Activated CD4-positive, alpha-beta T cell treated with anti-CD3 and anti-CD28 coated beads for 4 hours (primary cell): Measurements from ENCODE around the gene ZNF565.
A peak's percentile ranks its signal among the peaks of the same experiment; 100 is the strongest.
"Not testable (repeated sequence)": the region's sequence is repeated elsewhere in the genome, so short reads cannot be mapped to it uniquely, and the experiment has no call there.

Experiments
- DNase-seq, 2 donors: peaks; one replicate each; pipeline ENCODE4 v3.0.0-alpha.2; 2020

ZNF565 gene

DNA sequence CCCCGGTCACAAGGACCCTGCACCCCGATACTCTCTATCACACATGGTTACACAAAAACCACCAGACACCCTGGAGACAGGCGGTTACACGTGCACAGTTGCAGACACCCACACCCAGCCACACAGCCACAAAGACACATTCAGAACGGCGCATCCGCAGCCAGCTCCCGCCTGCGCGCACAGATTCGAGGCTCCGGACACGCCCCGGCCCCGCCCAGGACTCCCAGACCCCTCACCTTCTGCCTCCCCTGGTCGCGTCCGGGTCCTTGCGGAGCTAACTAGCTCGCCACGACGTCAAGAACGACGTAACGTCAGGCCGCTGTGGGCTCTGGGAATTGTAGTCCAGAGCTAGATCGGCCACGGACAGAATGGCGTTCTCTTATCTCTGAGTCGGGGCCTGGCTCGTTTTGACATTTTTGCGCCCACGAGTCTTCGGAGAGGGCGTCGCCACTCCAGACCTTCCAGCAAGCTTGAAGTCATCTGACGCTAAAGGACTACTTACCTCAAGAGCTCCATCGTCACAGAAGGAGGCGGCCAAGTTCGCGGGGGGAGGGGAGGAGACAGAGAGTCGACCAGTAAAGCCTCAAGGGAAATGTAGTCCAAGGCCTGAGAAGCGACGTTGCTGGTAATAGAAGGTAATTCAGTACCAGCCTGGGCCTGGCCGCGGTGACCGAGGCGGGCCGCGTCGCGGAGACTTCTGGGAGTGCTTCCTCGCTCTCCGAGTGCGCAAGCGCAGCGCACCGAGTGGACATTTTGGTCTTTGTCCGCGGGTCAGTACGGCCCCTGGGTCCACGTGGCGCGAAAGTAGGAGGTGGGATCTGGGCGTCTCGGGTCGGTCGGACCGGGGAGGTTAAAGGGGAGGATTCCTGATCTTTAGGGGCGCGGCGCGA lies at the start of gene ZNF565, which contains the start of gene ZNF146:
TSS of gene ZNF565 (minus strand) at position 280 of the 890 bp plus-strand sequence. CDS start 12,680 bp downstream, outside the sequence.
TSS of gene ZNF146 (plus strand) at position 721 of the 890 bp plus-strand sequence. CDS start 21,335 bp downstream, outside the sequence.
- peak; percentile 92 to 95 for DNase-seq

DNA sequence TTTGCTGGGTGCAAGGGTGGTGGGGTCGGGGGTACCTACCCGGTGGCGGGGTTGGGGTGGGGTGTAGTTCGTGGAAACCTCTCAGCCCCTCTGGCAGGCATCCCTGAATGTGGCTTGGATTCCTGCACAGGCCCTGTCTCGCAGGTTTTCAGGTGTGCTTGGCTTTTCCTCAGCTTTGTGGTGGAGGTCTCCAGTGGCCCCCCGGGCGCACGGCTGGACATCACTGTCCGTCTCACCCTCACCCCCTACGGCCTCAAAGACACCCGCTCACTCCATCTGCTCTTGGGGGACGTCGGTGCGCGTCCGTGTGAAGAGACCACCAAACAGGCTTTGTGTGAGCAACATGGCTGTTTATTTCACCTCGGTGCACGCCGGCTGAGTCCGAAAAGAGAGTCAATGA lies 44.7 kb upstream of the ZNF565 start:
- DNase-seq, result no peak

DNA sequence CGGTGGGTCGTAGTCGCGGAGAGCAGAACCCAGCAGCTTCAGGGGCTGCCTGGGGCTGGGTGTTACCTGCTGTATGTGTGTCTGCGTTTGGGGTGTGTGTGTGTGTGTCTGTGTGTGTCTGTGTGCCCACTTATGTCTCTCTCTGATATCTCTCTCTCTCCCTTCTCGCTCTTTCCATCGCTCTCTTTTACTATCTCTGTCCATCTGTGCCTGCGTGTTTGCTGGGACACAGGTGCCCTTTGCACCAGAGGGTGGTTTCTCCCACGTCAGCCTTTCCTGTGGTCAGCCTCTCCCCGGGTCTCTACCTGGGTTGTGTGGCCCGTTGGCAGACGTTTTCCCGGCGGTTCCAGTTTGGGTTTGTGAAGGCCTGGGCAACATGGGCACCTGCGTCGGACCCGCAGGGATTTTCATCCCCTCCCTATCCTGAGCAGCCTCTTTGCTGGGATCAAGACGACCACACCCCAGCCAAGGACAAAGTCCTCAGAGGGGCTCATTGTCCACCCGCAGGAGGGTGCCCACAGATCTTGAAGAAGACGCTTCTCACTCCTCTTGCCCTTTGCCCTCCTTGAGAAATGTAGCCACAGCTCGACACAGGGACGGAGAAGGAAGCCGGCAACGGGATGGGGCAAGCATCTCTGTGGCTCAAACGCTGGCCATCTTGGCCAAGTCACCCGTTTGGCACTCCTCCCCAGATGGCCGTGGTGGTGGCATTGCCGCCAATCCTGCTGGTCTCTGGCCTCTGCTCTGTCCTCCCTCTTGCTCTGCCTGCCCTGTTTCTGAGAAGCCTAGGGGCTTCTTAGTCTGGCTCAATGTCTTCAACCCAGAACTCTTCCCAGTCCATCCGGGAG lies 43.8 kb upstream of the ZNF565 start:
- no peak for DNase-seq

DNA sequence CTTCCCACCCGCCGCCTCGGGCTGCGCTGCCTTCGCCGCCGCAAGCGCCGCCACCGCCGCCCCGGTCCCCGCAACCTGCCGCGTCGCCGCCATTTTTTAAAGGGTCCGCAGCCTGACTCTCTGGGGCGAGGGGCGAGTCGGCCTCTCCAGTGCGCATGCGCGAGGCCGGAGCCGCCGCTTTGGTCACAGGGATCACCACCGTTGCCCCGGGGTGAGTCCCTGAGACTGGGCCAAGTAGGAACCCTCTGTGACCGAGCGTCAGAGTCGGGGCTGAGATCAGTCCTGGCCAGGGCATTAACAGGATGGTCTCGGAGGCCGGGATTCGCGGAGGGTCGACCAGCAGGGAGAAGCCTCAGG lies 43.0 kb upstream of the ZNF565 start:
- DNase-seq, result no peak

DNA sequence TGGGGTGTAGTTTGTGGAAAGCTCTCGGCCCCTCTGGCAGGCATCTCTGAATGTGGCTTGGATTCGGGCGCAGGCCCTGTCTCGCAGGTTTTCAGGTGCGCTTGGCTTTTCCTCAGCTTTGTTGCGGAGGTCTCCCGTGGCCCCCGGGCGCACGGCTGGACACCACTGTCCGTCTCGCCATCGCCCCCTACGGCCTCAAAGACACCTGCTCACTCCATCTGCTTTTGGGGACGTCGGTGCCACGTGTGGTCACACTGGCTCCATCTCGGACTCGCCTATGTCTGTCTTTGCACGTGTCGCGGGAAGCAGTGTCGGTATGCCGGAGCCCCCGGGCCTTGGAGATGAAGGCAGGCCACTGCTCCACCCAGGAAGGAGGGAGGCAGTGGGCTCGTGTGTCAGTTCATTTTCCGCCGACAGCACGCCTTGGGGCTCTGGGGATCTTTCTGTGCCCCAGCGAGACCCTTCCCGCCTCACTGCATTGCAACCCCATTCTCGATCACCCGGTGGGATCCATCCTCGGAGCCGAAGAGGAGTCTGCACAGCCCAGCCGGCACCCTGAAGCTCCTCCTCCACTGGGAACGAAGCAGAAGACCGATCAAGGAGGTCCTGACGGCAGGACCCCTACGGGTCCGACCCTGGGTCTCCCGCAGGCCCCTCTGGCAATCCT lies 42.5 kb upstream of the ZNF565 start:
- no peak for DNase-seq

DNA sequence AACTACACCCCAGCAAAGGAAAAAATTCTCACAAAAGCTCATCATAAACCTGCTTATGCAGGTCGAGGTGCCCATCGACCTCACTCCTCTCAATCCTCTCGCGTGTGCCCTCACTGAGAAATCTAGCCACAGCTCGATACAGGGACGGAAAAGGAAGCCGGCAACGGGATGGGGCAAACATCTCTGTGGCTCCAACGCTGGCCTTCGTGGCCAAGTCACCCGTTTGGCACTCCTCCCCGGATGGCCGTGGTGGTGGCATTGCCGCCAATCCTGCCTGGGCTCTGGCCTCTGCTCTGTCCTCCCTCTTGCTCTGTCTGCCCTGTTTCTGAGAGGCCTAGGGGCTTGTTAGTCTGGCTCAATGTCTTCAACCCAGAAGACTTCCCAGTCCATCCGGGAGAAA lies 41.6 kb upstream of the ZNF565 start:
- no peak for DNase-seq

DNA sequence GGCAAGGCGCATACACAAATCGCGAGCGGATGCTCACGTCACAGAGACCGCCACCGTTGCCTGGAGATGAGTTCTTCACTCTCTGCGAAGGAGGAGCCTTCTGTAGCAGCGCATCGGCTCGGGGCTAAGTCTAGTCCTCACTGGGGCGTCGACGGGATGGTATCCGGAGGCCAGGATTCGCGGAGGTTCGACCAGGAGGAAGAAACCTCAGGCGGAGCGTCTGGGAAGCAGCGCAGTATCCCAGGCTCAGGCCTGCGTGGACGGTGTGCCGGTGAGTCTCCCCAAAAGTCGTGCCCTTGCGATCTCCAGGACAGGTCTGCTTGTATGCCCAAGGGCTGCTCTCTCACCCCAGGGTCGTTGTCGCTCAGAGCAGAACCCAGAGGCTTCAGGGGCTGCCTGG lies 40.9 kb upstream of the ZNF565 start:
- no peak for DNase-seq

DNA sequence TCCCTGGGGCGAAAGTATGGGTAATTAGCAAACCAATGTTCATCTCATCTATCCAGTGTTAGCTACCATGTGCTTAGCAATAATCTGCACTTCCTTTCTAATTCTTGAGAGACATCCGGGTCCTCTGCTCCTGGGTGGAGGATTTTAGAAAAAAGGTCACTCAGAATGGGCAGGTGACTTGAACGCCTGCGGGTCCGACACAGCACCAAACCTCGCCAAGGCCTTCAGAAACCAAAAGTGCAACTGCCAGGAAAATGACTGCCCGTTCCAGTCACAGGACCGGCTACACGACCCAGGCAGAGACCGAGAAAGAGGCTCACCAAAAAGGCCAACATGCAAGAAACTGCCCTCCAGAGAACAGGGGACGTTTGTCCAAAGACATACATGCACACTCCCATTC lies 40.4 kb upstream of the ZNF565 start:
- no peak for DNase-seq

DNA sequence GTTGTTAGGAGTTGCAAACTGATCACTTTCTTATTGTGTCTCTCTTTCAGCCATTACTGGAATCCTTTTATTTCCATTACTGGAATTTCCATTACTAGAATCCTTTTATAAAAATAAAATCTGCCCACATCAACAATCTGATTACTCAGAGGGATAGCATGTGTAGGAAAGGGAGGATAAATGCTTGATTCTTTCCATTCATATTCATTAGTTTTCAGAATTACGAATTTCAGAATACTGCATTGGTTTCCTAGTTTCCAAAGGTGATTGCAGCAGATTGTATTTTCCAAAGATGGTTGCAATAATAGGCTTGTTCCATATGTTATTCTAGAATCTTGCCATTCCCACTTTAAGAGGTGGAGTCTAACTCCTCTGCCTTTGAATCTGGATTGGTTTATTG lies 37.6 kb upstream of the ZNF565 start:
- DNase-seq, result no peak

DNA sequence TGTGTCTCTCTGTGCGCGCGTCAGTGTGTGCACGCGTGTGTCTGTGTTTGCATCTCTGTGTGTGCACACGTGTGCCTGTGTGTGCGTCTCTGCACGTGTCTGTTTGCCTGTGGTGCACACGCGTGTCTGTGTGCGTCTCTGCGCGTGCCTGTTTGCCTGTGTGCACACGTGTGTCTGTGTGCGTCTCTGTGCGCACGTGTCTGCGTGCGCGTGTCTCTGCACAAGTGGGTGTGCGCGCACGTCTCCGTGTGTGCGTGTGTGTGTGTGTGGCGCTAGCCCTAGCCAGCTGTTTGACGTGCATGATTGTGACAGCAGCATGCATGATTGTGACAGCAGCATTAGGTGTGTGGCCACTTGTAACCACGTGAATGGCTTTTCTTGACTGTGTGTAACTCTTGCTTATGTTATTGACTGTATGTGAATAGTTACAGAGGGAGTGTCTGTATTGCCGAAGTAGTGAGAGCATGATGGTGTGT lies 31.6 kb upstream of the ZNF565 start:
- no peak for DNase-seq

DNA sequence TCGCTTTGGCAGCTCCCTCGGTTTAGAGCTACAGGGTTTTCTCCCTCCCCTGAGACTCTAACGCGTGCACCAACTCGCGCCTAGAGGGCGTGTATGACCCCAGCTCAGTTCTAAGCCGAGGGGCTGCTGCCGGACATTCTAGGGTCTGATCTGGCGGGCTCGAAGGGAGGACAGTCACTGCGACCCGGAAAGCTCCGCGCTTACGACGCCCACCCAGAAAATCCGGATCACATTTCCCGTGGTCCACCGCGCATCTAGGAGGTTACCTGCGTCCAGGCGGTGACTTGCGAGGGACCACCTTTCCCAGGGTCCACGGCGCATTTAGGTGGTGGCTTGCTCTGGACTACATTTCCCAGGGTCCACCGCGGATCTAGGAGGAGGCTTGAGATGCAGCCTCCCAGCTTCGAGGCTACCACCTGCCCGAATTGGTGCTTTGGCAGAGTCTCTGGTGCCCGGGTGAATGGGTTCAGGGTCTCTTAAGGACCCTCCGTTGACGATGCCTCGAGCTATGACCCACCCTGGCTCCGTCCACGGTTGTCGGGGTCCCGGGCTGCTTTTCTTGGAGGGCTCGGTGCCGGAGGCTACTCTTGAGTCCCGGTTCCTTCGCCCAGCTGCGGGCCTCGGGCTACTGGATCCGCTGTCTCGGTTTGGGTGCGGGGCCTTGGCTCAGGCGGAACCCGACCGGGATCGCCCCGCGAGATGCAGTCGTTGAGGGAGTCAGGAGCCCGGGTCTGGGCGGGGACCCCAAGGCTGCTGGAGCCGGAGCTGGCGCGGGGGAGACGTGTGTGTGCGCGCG lies 30.9 kb upstream of the ZNF565 start:
- DNase-seq, result no peak

DNA sequence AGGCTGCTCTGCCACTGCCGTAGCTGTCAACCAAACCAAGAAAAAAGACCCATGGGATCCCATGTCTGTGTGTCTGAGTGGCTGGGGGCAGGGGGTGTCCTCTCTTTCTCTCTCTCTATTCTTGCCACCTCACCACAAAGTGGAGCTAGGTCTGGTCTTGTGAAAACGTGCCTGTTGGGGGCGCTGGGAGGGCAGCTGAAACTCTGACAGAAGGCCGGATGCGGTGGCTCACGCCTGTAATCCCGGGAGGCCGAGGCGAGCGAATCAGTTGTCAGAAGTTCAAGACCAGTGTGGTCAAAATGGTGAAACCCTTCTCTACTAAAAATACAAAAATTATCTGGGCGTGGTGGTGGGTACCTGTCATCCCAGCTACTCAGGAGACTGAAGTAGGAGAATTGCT lies 29.6 kb upstream of the ZNF565 start:
- DNase-seq, result no peak

DNA sequence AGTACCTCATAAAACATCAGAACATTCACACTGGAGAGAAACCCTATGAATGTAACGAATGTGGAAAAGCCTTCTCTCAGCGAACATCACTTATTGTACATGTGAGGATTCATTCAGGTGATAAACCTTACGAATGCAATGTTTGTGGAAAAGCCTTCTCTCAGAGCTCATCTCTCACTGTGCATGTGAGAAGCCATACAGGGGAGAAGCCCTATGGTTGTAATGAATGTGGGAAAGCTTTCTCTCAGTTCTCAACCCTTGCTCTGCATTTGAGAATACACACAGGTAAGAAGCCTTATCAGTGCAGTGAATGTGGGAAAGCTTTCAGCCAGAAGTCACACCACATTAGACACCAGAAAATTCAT lies 22.5 kb upstream of the ZNF565 start:
- no peak for DNase-seq

DNA sequence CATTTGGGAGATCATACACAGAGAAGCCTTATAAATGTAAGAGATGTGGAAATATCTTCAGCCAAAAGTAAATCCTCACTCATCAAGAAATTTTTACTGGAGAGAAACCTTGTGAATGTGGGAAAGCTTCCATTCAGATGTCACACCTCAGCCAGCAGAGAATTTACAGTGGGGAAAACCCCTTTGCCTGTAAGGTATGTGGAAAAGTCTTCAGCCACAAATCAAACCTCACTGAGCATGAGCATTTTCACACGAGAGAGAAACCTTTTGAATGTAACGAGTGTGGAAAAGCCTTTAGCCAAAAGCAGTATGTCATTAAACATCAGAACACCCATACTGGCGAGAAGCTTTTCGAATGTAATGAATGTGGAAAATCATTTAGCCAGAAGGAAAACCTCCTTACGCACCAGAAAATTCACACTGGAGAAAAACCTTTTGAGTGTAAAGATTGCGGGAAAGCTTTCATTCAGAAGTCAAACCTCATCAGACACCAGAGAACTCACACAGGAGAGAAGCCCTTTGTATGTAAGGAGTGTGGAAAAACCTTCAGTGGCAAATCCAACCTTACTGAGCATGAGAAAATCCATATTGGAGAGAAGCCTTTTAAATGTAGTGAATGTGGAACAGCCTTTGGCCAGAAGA lies 22.0 kb upstream of the ZNF565 start:
- DNase-seq, result no peak

DNA sequence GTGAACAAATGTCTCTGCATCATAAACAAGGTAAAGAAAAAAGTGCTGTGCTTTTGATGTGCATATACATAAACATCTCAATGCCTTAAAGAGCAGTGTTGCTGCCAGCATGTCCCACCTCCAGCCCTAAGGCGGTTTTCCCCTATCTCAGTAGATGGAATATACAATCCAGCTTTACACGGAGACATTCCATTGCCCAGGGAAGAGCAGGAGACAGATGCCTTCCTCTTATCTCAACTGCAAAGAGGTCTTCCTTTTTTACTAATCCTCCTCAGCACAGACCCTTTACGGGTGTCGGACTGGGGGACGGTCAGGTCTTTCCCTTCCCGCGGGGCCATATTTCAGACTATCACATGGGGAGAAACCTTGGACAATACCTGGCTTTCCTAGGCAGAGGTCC lies 19.2 kb upstream of the ZNF565 start:
- not testable (repeated sequence) for DNase-seq

DNA sequence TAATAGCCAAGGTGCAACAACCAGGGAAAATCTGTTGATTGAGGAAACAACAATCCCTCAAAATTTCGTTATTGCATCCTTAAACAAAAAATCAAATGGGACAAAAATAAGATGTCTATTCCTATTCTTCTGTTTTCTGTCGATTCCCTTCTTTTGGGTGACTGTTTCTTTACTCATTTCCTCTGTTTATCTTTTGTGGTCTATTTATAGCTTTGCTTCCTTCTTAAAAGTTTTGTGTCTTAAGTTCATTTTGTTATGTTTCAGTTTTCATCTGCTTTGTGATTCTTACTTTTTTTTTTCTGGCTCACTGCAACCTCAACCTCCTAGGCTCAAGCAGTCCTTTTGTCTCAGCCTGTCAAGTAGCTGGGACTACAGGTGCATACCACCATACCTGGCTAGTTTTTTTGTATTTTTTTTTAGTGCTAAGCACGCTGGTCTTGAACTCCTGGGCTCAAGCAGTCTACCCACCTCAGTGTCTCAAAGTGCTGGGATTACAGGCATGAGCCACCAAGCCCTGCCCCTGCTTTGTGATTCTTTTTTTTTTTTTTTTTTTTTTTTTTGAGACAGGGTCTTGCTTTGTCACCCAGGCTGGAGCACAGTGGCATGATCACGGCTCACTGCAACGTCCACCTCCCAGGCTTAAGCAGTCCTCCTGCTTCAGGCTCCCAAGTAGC lies 10.9 kb upstream of the ZNF565 start:
- DNase-seq, result no peak

DNA sequence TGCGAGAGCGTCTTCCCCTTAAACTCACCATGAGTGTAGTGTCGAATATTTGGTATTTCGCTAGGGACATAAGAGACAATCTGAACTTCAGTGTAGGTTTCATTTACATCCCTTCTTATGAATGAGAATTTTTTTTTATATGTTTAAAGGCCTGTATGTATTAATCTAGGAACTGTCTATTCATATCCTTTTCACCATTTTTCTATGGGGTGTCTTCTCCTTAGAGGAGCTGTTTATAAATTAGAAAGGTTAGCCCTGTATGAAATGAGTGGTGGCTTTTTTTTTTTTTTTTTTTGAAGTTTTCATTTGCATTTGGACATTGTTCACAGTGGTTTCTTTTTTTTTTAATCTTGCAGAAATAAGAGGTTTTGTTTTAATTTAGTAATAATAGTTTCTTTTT lies 8.0 kb upstream of the ZNF565 start:
- DNase-seq, result no peak

DNA sequence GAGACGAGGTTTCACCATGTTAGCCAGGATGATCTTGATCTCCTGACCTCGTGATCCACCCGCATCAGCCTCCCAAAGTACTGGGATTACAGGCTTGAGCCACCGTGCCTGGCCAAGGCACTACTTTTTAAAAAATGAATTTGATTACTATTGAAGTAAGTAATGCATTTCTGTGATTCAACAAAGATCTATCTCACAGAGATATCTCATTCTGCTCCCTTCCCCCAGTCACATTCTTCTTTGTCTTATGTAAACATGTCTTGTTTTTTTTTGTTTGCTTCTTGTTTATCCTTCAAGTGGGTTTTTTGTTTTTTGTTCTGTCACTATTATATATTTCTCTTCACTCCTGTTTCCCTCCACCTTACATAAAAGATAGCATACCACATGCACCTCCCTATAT lies 7.0 kb upstream of the ZNF565 start:
- no peak for DNase-seq

DNA sequence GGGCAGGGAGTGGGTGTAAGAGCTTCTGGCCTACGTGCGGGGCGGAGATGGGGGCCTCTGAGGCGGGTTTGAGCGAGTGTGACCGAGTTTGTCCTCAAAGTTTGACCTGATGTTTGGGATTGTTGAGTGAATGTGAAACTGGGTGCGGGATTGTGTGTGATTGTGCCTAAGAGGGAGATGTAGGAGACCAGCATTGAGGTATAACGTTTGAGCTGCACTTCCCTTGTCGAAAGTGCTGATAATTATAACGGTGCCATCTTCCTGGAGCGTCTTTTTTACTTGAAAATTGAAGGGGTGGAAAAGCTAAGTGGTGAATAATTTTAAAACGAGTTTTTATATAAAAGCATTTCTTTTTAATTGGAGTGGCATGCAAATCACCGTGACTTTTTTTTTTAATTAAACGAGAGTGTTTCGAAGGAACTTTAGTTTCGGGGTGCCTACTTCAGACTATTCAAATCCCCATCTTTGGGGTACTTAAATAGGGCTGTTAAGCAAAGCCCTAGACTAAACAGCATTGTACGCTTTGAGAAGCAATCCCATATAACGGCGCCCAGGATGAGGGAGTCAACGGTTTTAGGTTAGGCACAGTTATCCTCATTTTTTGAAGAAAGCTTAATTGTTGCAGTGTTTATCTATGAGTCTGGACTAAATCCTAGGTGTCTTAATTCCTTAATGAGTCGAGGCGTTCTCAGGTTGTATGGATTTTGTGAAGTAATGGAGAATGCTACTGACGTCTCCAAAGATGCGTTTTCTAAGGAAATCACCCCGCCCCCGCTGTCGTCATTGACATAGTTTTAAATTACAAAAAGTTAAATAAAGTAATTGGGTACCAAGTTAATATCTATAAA lies 1.0 kb upstream of the ZNF565 start:
- peak; percentile 8 to 20 for DNase-seq

DNA sequence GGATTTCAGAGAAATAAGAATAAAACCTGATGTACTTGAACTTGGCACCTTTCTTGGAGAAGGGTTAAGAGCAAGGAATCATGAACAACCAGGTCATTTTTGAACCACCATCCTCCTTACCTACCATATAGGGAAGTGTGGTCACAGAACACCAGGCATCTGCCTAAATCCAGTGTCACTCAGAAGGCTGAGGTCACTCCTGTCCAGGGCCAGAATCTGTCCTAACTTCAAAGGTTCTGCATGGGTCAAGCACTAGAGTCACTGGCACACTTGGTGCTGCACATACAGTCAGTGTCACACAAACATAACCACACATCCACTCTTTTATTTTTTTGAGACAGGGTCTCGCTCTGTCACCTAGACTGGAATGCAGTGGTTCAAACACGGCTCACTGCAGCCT lies 1.6 kb downstream of the ZNF565 start:
- DNase-seq, result no peak
